ENCODE data around the gene SLC22A12. TPM values are rescaled to one million over a fixed set of nuclear protein-coding genes. Genes with fewer than 3 reads are reported as not detected.
"Not testable (repeated sequence)": the region's sequence is repeated elsewhere in the genome, so short reads cannot be mapped to it uniquely, and the experiment has no call there.

The SLC22A12 gene
- total RNA-seq, 6 experiments from 2014 or later: 0.22 to 0.80 (median 0.74) TPM; not detected in 3

- H3K36me3 ChIP-seq: no peaks in the 10 kb centered on the region
- TF ChIP-seq POLR2A (IDR thresholded peaks at IDR 0.05) (no peak), CTCF (IDR thresholded peaks at IDR 0.05) (no peak)
- intact Hi-C loops (cut with DNase I): no loop called here
- H3K27ac ChIP-seq: no peak overlapping the region
- H3K4me3 ChIP-seq: no peak overlapping the region
- no peaks in the 10 kb centered on the region for H3K9me3 ChIP-seq
- DNase-seq (peak in 1 of 3 donors; percentile 20), ATAC-seq (no peak)
- WGBS (ENCODE audit: insufficient coverage, low coverage, low lambda C conversion rate, missing lambda C conversion rate): 68% methylated on average over 16 of the region's 19 CpGs
- peaks cover 0 to 16% (median 0%) of the 10 kb centered on the region in 4 donors for H3K4me1 ChIP-seq
- no peaks in the 10 kb centered on the region for H3K27me3 ChIP-seq
These were observed 31.5 kb upstream of the SLC22A12 start for GRCh38 chr11:64559351-64560138.

GRCh38 chr11:64560139-64560771, 30.8 kb upstream of the SLC22A12 start:
- no peaks in the 10 kb centered on the region for H3K9me3 ChIP-seq
- intact Hi-C loops (cut with DNase I): no loop called here
- no peak for ATAC-seq
- no peak overlapping the region for H3K27ac ChIP-seq
- TF ChIP-seq POLR2A (IDR thresholded peaks at IDR 0.05): no peak
- no peak for TF ChIP-seq CTCF (IDR thresholded peaks at IDR 0.05)
- no peak overlapping the region for H3K4me3 ChIP-seq
- DNase-seq: peak in 1 of 3 donors; percentile 31
- no peaks in the 10 kb centered on the region for H3K36me3 ChIP-seq
- H3K27me3 ChIP-seq: no peaks in the 10 kb centered on the region
- H3K4me1 ChIP-seq: peaks cover 0 to 9% (median 0%) of the 10 kb centered on the region in 4 donors
- 80% methylated on average over 7 of the region's 15 CpGs for WGBS (ENCODE audit: insufficient coverage, low coverage, low lambda C conversion rate, missing lambda C conversion rate)

GRCh38 chr11:64560941-64561340, 30.1 kb upstream of the SLC22A12 start:
- ATAC-seq (no peak), DNase-seq (peak in 1 of 3 donors; percentile 40)
- H3K4me3 ChIP-seq: no peak overlapping the region
- no peaks in the 10 kb centered on the region for H3K36me3 ChIP-seq
- no peaks in the 10 kb centered on the region for H3K9me3 ChIP-seq
- no peaks in the 10 kb centered on the region for H3K27me3 ChIP-seq
- WGBS (ENCODE audit: insufficient coverage, low coverage, low lambda C conversion rate, missing lambda C conversion rate): 89% methylated on average over 3 of the region's 16 CpGs
- no peak overlapping the region for H3K27ac ChIP-seq
- intact Hi-C loops (cut with DNase I): no loop called here
- peaks cover 0 to 4% (median 0%) of the 10 kb centered on the region in 4 donors for H3K4me1 ChIP-seq
- no peak for TF ChIP-seq POLR2A (IDR thresholded peaks at IDR 0.05)
- TF ChIP-seq CTCF (IDR thresholded peaks at IDR 0.05): no peak

GRCh38 chr11:64561429-64561828, 29.6 kb upstream of the SLC22A12 start:
- ATAC-seq, DNase-seq: not testable (repeated sequence)
- 90% methylated on average over 2 of the region's 3 CpGs for WGBS (ENCODE audit: insufficient coverage, low coverage, low lambda C conversion rate, missing lambda C conversion rate)

More at GRCh38 chr11:64561429-64561828, 29.6 kb upstream of the SLC22A12 start:
- intact Hi-C loops (cut with DNase I); H3K27ac ChIP-seq; H3K4me3 ChIP-seq; H3K4me1 ChIP-seq; H3K9me3 ChIP-seq; H3K36me3 ChIP-seq; H3K27me3 ChIP-seq: not testable (repeated sequence)

All from right lobe of liver (tissue), 6 donors.